Upper lobe of left lung (tissue), 6 donors: ENCODE data around the gene DPH7. TPM values are rescaled to one million over a fixed set of nuclear protein-coding genes. Genes with fewer than 3 reads are reported as not detected.

Experiments
- ATAC-seq, 2 donors: fragments of 200-7000 bp; cut with Tn5 transposase; one replicate each; pipeline ENCODE4 v1.9.1; 2022; ENCODE audit warnings: mild to moderate bottlenecking in 2 of 2, moderate library complexity in 2 of 2; ENCODE audit not compliant: low FRiP score in 2 of 2
- DNase-seq, 2 donors: peaks; one replicate each; pipeline ENCODE4 v3.0.0-alpha.2; 2019 to 2020
- H3K27ac ChIP-seq, 4 donors: fragments of 200-600 bp; sonication (generic); one replicate each; pipeline ENCODE4 v1.5.1; 2016 to 2019
- H3K27me3 ChIP-seq, 4 donors: fragments of 200-600 bp; sonication (generic); one replicate each; pipeline ENCODE4 v1.5.1; 2017 to 2019
- H3K36me3 ChIP-seq, 4 donors: fragments of 200-600 bp; sonication (generic); one replicate each; pipeline ENCODE4 v1.5.1; 2016 to 2019
- H3K4me1 ChIP-seq, 4 donors: fragments of 200-600 bp; sonication (generic); one replicate each; pipeline ENCODE4 v1.5.1; 2018 to 2019
- H3K4me3 ChIP-seq, 4 donors: fragments of 200-600 bp; sonication (generic); one replicate each; pipeline ENCODE4 v1.5.1; 2017 to 2019; ENCODE audit warnings: mild to moderate bottlenecking in 2 of 4, moderate library complexity in 1 of 4
- H3K9me3 ChIP-seq, 4 donors: fragments of 200-600 bp; sonication (generic); one replicate each; pipeline ENCODE4 v1.5.1; 2018 to 2019
- EP300 ChIP-seq, 4 donors: sonication (generic); formaldehyde crosslinking; IDR thresholded peaks; one replicate each; pipeline ENCODE4 v1.5.1; 2017; ENCODE audit warnings: antibody characterized with exemption in 4 of 4, control low read depth in 2 of 4
- POLR2A ChIP-seq, 4 donors: fragments of 450-650 bp; IDR thresholded peaks; one replicate each; pipeline ENCODE4 v1.5.1; 2016 to 2017; ENCODE audit warnings: antibody characterized with exemption in 4 of 4, mild to moderate bottlenecking in 2 of 4
- POLR2AphosphoS5 ChIP-seq, 2 donors: sonication (generic); formaldehyde crosslinking; IDR thresholded peaks; one replicate each; pipeline ENCODE4 v1.5.1; 2017; ENCODE audit warnings: antibody characterized with exemption in 2 of 2
- WGBS, 2 donors: methylation state at CpG; one replicate each; pipeline ENCODE4 v1.1.5; 2017 to 2018; 5-methylcytosine and 5-hydroxymethylcytosine counted together
- total RNA-seq, 6 donors: library from RNA; depleted of rRNA in 4 of 6; stranded (reverse); fragments of >200 nt in 4 of 6; gene quantifications; one replicate each; pipeline versions ENCODE4 v1.1.0 to v1.2.1, GENCODE V29; 2016 to 2021
- TF ChIP-seq, protein P1 (sequence below), 6 experiments: fragments of 450-650 bp in 4 of 6; fragments of 200-600 bp in 2 of 6; sonication (generic) in 2 of 6; IDR thresholded peaks; one replicate each; pipeline ENCODE4 v1.5.1; 2016 to 2019; ENCODE audit warnings: antibody characterized with exemption in 6 of 6
- donor health status: DM: no; HTN: no; CAD: no; lungs with moderate emphysema.
- donor health status: DM: no; HTN: yes; CAD: no; lungs with severe emphysema.

Gene DPH7
- total RNA-seq, 6 donors from 2014 or later: 25.5 to 115 (median 42.4) TPM

DNA sequence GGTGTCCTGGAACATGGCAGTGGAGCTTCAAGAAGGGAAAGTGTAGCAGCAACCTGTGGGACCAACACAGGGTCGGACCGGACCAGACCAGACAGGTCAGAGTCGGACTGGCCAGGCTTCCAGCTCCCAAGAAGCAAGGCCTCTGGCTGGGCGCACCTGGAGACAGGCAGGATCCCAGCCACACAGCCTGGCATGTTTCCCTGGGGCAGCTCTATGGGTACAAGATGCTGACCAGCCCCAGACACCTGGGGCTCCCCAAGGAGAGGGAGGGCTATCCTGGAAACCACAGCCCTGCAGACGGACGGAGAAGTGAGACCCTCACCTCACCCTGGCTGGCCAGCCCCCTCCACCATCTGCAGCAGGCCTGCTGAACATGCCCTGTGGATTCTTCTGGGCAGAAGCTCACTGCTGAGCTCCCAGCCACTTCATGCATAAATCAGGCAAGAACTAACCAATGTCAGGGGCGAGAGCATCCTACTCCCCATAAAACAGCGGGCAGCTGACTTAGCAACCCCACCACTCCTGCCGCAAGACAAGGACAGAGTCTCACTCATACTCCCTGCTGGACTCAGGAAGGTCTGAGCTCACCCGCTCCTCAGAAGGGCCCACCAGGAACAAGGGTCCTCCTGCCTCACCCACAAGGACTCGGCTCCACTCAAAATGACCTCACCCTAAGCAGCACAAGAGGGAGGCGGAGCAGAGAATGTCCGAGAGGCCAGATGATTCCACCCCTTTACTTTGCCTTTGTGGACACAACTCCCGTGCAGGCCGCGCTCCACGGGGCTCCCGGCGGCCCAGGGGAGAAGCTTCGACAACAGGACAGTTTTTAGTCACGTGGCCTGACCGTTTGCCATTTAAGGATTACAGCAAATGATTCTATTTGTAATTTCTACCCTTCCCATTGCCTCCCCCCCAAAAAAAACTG lies 2.9 kb upstream of the DPH7 start:
- no peak overlapping the region for H3K4me3 ChIP-seq
- ATAC-seq (no peak), DNase-seq (peak in 1 of 2 donors; percentile 55)
- no peaks in the 10 kb centered on the region for H3K9me3 ChIP-seq
- H3K27me3 ChIP-seq: no peaks in the 10 kb centered on the region
- WGBS, 2 donors: 88% methylated on average over 15 to 22 of the region's 22 CpGs
- peaks cover 0 to 40% (median 27%) of the 10 kb centered on the region in 4 donors for H3K36me3 ChIP-seq
- H3K4me1 ChIP-seq: peaks cover 16 to 26% (median 23%) of the 10 kb centered on the region in 4 donors
- TF ChIP-seq, protein P1, sequence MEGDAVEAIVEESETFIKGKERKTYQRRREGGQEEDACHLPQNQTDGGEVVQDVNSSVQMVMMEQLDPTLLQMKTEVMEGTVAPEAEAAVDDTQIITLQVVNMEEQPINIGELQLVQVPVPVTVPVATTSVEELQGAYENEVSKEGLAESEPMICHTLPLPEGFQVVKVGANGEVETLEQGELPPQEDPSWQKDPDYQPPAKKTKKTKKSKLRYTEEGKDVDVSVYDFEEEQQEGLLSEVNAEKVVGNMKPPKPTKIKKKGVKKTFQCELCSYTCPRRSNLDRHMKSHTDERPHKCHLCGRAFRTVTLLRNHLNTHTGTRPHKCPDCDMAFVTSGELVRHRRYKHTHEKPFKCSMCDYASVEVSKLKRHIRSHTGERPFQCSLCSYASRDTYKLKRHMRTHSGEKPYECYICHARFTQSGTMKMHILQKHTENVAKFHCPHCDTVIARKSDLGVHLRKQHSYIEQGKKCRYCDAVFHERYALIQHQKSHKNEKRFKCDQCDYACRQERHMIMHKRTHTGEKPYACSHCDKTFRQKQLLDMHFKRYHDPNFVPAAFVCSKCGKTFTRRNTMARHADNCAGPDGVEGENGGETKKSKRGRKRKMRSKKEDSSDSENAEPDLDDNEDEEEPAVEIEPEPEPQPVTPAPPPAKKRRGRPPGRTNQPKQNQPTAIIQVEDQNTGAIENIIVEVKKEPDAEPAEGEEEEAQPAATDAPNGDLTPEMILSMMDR (IDR thresholded peaks at IDR 0.05): no peak
- no peak for TF ChIP-seq POLR2AphosphoS5 (IDR thresholded peaks at IDR 0.05)
- no peak for TF ChIP-seq POLR2A (IDR thresholded peaks at IDR 0.05)
- no peak for TF ChIP-seq EP300 (IDR thresholded peaks at IDR 0.05)
- no peak overlapping the region for H3K27ac ChIP-seq

DNA sequence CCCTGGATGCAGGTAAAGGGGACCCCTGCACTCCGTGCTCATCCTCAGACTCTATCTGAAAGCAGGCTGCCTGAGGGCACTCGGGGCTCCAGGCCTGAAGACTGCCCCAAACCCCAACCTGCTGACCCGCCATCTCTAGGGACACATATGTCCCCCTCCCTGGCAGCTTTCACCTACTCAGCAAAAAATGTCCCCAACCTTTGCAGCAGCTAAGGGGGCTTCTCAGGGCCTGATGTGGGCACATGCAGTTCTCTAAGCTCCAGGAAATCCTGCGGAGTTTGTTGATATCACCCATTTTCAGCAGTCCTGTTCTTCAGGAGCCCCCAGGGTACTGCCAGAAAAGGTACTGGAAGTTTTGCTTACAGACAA lies 2.2 kb upstream of the DPH7 start:
- Histone ChIP-seq H3K36me3 (peaks cover 0 to 39% (median 25%) of the 10 kb centered on the region in 4 donors), H3K27ac (no peak overlapping the region), H3K4me3 (no peak overlapping the region), H3K27me3 (no peaks in the 10 kb centered on the region), H3K4me1 (peaks cover 23 to 33% (median 26%) of the 10 kb centered on the region in 4 donors), H3K9me3 (no peaks in the 10 kb centered on the region)
- WGBS, 2 donors: 93 to 97% methylated on average over 4 of the region's 4 CpGs
- DNase-seq: no peak
- TF ChIP-seq POLR2AphosphoS5 (IDR thresholded peaks at IDR 0.05) (no peak), POLR2A (IDR thresholded peaks at IDR 0.05) (no peak), EP300 (IDR thresholded peaks at IDR 0.05) (no peak)
- TF ChIP-seq, protein P1 (IDR thresholded peaks at IDR 0.05): no peak
- ATAC-seq: no peak

DNA sequence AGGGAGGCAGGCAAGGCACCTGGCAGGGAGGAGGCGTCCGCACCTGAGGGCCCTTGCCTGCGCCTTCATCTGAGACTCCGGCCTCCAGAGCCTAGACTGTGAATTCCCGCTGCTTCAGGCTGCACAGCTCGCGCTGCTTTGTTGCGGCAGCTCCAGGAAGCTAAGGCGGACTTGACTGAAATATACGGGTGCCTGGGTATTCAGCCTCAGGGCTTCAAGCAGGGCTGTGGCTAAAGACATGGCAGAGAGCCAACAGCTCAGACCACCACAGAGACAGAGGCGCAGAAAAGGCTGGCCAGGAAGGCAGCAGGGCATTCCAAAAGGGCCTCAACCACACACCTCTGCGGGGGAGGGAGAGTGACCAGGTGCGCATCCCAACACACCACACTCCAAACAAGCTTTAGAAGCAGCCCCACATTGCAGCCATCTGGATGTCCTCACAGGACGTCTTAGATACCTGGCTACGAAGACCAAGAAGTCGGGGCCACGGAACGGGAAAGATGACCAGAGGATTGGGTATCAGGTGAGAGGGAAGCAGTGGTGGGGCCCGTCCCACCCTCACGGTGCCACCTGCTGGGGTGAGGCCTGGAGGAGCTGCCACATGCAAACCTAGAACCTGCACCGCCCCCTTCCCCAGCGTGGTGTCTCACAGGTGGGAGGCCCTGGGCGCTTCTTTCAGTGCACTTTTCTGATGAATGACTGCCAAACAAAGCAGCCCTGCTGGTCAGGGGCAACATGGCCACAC lies 1.7 kb upstream of the DPH7 start:
- Histone ChIP-seq H3K27me3 (no peaks in the 10 kb centered on the region), H3K4me3 (no peak overlapping the region), H3K27ac (no peak overlapping the region), H3K9me3 (no peaks in the 10 kb centered on the region), H3K36me3 (peaks cover 0 to 39% (median 23%) of the 10 kb centered on the region in 4 donors), H3K4me1 (peaks cover 23 to 34% (median 29%) of the 10 kb centered on the region in 4 donors)
- ATAC-seq (no peak), DNase-seq (no peak)
- no peak for TF ChIP-seq POLR2A (IDR thresholded peaks at IDR 0.05)
- TF ChIP-seq POLR2AphosphoS5 (IDR thresholded peaks at IDR 0.05): no peak
- TF ChIP-seq, protein P1 (IDR thresholded peaks at IDR 0.05): no peak
- TF ChIP-seq EP300 (IDR thresholded peaks at IDR 0.05): no peak
- WGBS, 2 donors: 85 to 97% methylated on average over 17 to 23 of the region's 23 CpGs

DNA sequence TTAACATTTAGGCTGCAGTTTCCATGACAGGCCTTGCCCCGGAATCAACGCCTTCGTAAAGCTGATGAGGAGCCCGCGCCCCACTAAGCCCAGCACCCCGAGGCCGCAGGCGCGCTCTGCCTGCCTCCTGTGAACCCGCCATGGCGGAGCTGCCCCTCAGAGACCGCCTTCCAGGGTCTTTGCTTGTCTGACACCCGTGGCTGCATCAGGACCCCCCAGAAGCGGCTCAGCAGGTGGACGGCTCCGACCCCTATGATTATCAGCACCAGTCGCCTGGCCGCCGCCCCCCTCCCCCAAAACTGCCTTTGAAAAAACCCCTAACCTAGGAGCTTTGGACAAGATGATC lies 507 bp upstream of the DPH7 start:
- ATAC-seq: peak in 1 of 2 donors; percentile 44
- Histone ChIP-seq H3K4me1 (peaks cover 23 to 34% (median 29%) of the 10 kb centered on the region in 4 donors), H3K36me3 (peaks cover 5 to 46% (median 31%) of the 10 kb centered on the region in 4 donors), H3K9me3 (no peaks in the 10 kb centered on the region), H3K27ac (peak overlapping the region; percentile 68 to 82 (median 78)), H3K27me3 (no peaks in the 10 kb centered on the region), H3K4me3 (peak overlapping the region; percentile 0 to 97 (median 82))
- peak in 1 of 2 donors; percentile 75 for DNase-seq
- WGBS, 2 donors: 49 to 61% methylated on average over 15 to 17 of the region's 19 CpGs
- TF ChIP-seq, protein P1 (IDR thresholded peaks at IDR 0.05): no peak
- TF ChIP-seq POLR2AphosphoS5 (IDR thresholded peaks at IDR 0.05) (no peak), EP300 (IDR thresholded peaks at IDR 0.05) (no peak), POLR2A (IDR thresholded peaks at IDR 0.05) (no peak)
